Subcutaneous adipose tissue (tissue), 4 donors: Measurements from ENCODE around the gene LARP1. TPM values are rescaled to one million over a fixed set of nuclear protein-coding genes. Genes with fewer than 3 reads are reported as not detected.

ENCODE experiments used
- CTCF ChIP-seq: fragments of 450-650 bp; IDR thresholded peaks from one replicate; pipeline ENCODE4 v1.5.1; 2016; ENCODE audit warnings: low read depth, mild to moderate bottlenecking, control low read depth, antibody characterized with exemption, moderate library complexity
- total RNA-seq, 4 donors: library from RNA; depleted of rRNA; stranded (reverse); fragments of >200 nt; gene quantifications; one replicate each; pipeline ENCODE4 v1.1.0, GENCODE V29; 2016

Gene LARP1
- total RNA-seq, 4 donors from 2014 or later, result 77.7 to 172 (median 94.7) TPM

GRCh38 chr5:154751854-154752253 is 3.3 kb upstream of the LARP1 start:
- no peak for TF ChIP-seq CTCF

GRCh38 chr5:154753792-154754191 is 1.4 kb upstream of the LARP1 start:
- TF ChIP-seq CTCF, result no peak

- no peak for TF ChIP-seq CTCF
Measured at GRCh38 chr5:154754460-154755360, 467 bp upstream of the LARP1 start.

GRCh38 chr5:154756009-154756867 is 1.1 kb downstream of the LARP1 start:
- no peak for TF ChIP-seq CTCF

- TF ChIP-seq CTCF, result no peak
Measured at GRCh38 chr5:154756868-154757813, 2.0 kb downstream of the LARP1 start.

GRCh38 chr5:154757814-154758406 is 2.7 kb downstream of the LARP1 start:
- TF ChIP-seq CTCF, result no peak
